Measurements from ENCODE around the gene DPH6. TPM values are rescaled to one million over a fixed set of nuclear protein-coding genes. Genes with fewer than 3 reads are reported as not detected.
A peak's percentile ranks its signal among the peaks of the same experiment; 100 is the strongest.

Gene DPH6
- total RNA-seq, 6 experiments from 2014 or later, result 5.5 to 12.8 (median 6.9) TPM

GRCh38 chr15:35465783-35466182 lies 80.2 kb downstream of the DPH6 start:
- DNase-seq, result no peak
- Histone ChIP-seq H3K4me3 (no peak overlapping the region), H3K4me1 (no peaks in the 10 kb centered on the region), H3K27ac (no peak overlapping the region), H3K9me3 (no peaks in the 10 kb centered on the region), H3K36me3 (no peaks in the 10 kb centered on the region), H3K27me3 (no peaks in the 10 kb centered on the region)
- TF ChIP-seq CTCF (IDR thresholded peaks at IDR 0.05) (no peak), POLR2A (IDR thresholded peaks at IDR 0.05) (no peak)
- intact Hi-C loops (cut with DNase I), result no loop called here
- no peak for ATAC-seq

GRCh38 chr15:35460616-35461015 lies 85.3 kb downstream of the DPH6 start:
- TF ChIP-seq CTCF (IDR thresholded peaks at IDR 0.05) (no peak), POLR2A (IDR thresholded peaks at IDR 0.05) (no peak)
- H3K4me3 ChIP-seq, result no peak overlapping the region
- no peaks in the 10 kb centered on the region for H3K36me3 ChIP-seq
- DNase-seq (no peak), ATAC-seq (no peak)
- WGBS (ENCODE audit: insufficient coverage, low coverage, low lambda C conversion rate, missing lambda C conversion rate), result 60% methylated on average over 3 of the region's 4 CpGs
- intact Hi-C loops (cut with DNase I), result no loop called here
- H3K9me3 ChIP-seq, result no peaks in the 10 kb centered on the region
- H3K27ac ChIP-seq, result no peak overlapping the region
- no peaks in the 10 kb centered on the region for H3K4me1 ChIP-seq
- no peaks in the 10 kb centered on the region for H3K27me3 ChIP-seq

GRCh38 chr15:35458176-35458856 lies 87.6 kb downstream of the DPH6 start:
- ATAC-seq (no peak), DNase-seq (no peak)
- H3K27ac ChIP-seq, result no peak overlapping the region
- TF ChIP-seq CTCF (IDR thresholded peaks at IDR 0.05) (no peak), POLR2A (IDR thresholded peaks at IDR 0.05) (no peak)
- H3K27me3 ChIP-seq, result no peaks in the 10 kb centered on the region
- H3K9me3 ChIP-seq, result no peaks in the 10 kb centered on the region
- 95% methylated on average over 7 of the region's 7 CpGs for WGBS (ENCODE audit: insufficient coverage, low coverage, low lambda C conversion rate, missing lambda C conversion rate)
- intact Hi-C loops (cut with DNase I), result no loop called here
- no peaks in the 10 kb centered on the region for H3K36me3 ChIP-seq
- H3K4me1 ChIP-seq, result no peaks in the 10 kb centered on the region
- H3K4me3 ChIP-seq, result no peak overlapping the region

- Histone ChIP-seq H3K27me3 (no peaks in the 10 kb centered on the region), H3K4me1 (no peaks in the 10 kb centered on the region), H3K9me3 (no peaks in the 10 kb centered on the region), H3K36me3 (no peaks in the 10 kb centered on the region), H3K4me3 (no peak overlapping the region), H3K27ac (no peak overlapping the region)
- ATAC-seq (no peak), DNase-seq (no peak)
- intact Hi-C loops (cut with DNase I), result no loop called here
- TF ChIP-seq CTCF (IDR thresholded peaks at IDR 0.05) (no peak), POLR2A (IDR thresholded peaks at IDR 0.05) (no peak)
These were observed 90.8 kb downstream of the DPH6 start for GRCh38 chr15:35455201-35455600.

GRCh38 chr15:35450492-35450891 lies 95.5 kb downstream of the DPH6 start:
- no peak for DNase-seq
- whole genome bisulfite sequencing (ENCODE audit: insufficient coverage, low coverage, low lambda C conversion rate, missing lambda C conversion rate), result 85% methylated on average over 1 of the region's 1 CpG
- H3K27ac ChIP-seq, result no peak overlapping the region
- TF ChIP-seq POLR2A (IDR thresholded peaks at IDR 0.05), result no peak
- no peak overlapping the region for H3K4me3 ChIP-seq
- intact Hi-C loops (cut with DNase I), result no loop called here
- no peaks in the 10 kb centered on the region for H3K27me3 ChIP-seq
- H3K36me3 ChIP-seq, result no peaks in the 10 kb centered on the region
- ATAC-seq, result peak in 2 of 4 donors; percentile 50 to 90
- H3K9me3 ChIP-seq, result no peaks in the 10 kb centered on the region
- no peaks in the 10 kb centered on the region for H3K4me1 ChIP-seq
